ENCODE results near the gene GJB1.
"Not testable (repeated sequence)": the region's sequence is repeated elsewhere in the genome, so short reads cannot be mapped to it uniquely, and the experiment has no call there.

Gene GJB1

GRCh38 chrX:71256856-71257255 lies 33.8 kb downstream of the GJB1 start:
- DNase-seq = no peak

GRCh38 chrX:71268624-71269023 lies 45.6 kb downstream of the GJB1 start:
- DNase-seq = not testable (repeated sequence)

- no peak for DNase-seq
Observed at GRCh38 chrX:71269801-71270395, 46.9 kb downstream of the GJB1 start.

GRCh38 chrX:71272313-71272712 lies 49.3 kb downstream of the GJB1 start:
- DNase-seq = not testable (repeated sequence)

All from inflammatory macrophage treated with lipopolysaccharide for 4 hours (primary cell).